HepG2 (cell line): Measurements from ENCODE around the gene PIGL. TPM values are rescaled to one million over a fixed set of nuclear protein-coding genes. Genes with fewer than 3 reads are reported as not detected.

Experiments
- ATAC-seq: fragments of 200-7000 bp; cut with Tn5 transposase; 3 replicates; pipeline ENCODE4 v1.9.1; 2020; ENCODE audit warnings: mild to moderate bottlenecking, moderate library complexity
- BruUV-seq: library from RNA; stranded (reverse); fragments of 400-500 nt; replicated peaks from 2 replicates; lab custom pipeline; 2021; lab: Mats Ljungman, UMichigan
- CTCF ChIA-PET: fragments of 300-600 bp; formaldehyde crosslinking; extraction: SDS; loops from one replicate; lab custom pipeline; 2021; ENCODE audit warnings: low total read pairs, inconsistent platforms, low intra/inter-chr PET ratio; lab: Yijun Ruan, JAX
- POLR2A ChIA-PET: fragments of 350-600 bp; sonication (Branson Sonifier 250); formaldehyde crosslinking; loops from one replicate; lab custom pipeline; 2020; ENCODE audit warnings: antibody characterized with exemption, inconsistent platforms; lab: Yijun Ruan, JAX
- DNase-seq: peaks from one replicate; pipeline ENCODE4 v3.0.0-alpha.2; 2015; ENCODE audit warnings: low spot score
- FAIRE-seq: peaks from 3 replicates; lab custom pipeline; 2011; peaks lifted over from hg19 to GRCh38; lab: Jason Lieb, UNC
- H2AFZ ChIP-seq: one replicate; pipeline ENCODE4 v1.6.1; 2011; ENCODE audit warnings: low read length, inconsistent platforms
- H3K27ac ChIP-seq: fragments of 300-600 bp; 3 replicates; pipeline ENCODE4 v1.8.0; 2011; ENCODE audit warnings: mixed run types, mild to moderate bottlenecking, mixed read lengths, low read length, inconsistent platforms; ENCODE audit not compliant: insufficient read depth; ENCODE audit errors: extremely low read length
- H3K27me3 ChIP-seq, 2 experiments: fragments of 200-600 bp in 1 of 2; 2 replicates in 1 of 2; 3 replicates in 1 of 2; pipeline versions ENCODE4 v1.6.0 to v1.8.0; 2011; ENCODE audit warnings: low read length in 2 of 2, mild to moderate bottlenecking in 2 of 2, moderate library complexity in 2 of 2, inconsistent platforms in 1 of 2; ENCODE audit not compliant: insufficient read depth in 2 of 2, control insufficient read depth in 1 of 2
- H3K36me3 ChIP-seq, 2 experiments: fragments of 200-600 bp in 1 of 2; replicated peaks in 1 of 2; 2 replicates in 1 of 2; 3 replicates in 1 of 2; pipeline versions ENCODE4 v1.5.1 to v1.8.0; 2011; ENCODE audit warnings: low read length in 2 of 2, inconsistent platforms in 1 of 2; ENCODE audit not compliant: insufficient read depth in 2 of 2, control insufficient read depth in 1 of 2
- H3K4me1 ChIP-seq: 2 replicates; pipeline ENCODE4 v1.5.1; 2012; ENCODE audit warnings: low read length, inconsistent platforms; ENCODE audit not compliant: insufficient read depth
- H3K4me2 ChIP-seq: 2 replicates; pipeline ENCODE4 v1.6.0; 2011; ENCODE audit warnings: low read depth, low read length, inconsistent platforms
- H3K4me3 ChIP-seq, 3 experiments: fragments of 200-600 bp in 1 of 3; sonication (generic), shearing (Covaris generic) in 1 of 3; replicated peaks in 1 of 3; 2 replicates each; pipeline ENCODE4 v1.5.1; 2011 to 2016; ENCODE audit warnings: low read length in 3 of 3, inconsistent platforms in 2 of 3, low read depth in 2 of 3, mild to moderate bottlenecking in 2 of 3, control low read depth in 1 of 3, mixed read lengths in 1 of 3; ENCODE audit not compliant: insufficient read depth in 1 of 3
- H3K79me2 ChIP-seq: one replicate; pipeline ENCODE4 v1.6.1; 2011; ENCODE audit warnings: low read length, inconsistent platforms; ENCODE audit not compliant: insufficient read depth
- H3K9ac ChIP-seq: 2 replicates; pipeline ENCODE4 v1.6.0; 2011; ENCODE audit warnings: mild to moderate bottlenecking, low read depth, low read length, inconsistent platforms; ENCODE audit not compliant: insufficient read depth
- H3K9me3 ChIP-seq: 2 replicates; pipeline ENCODE4 v1.5.1; 2012; ENCODE audit warnings: mild to moderate bottlenecking, low read length
- H4K20me1 ChIP-seq: 2 replicates; pipeline ENCODE4 v1.6.0; 2011; ENCODE audit warnings: inconsistent platforms, mild to moderate bottlenecking, low read length, moderate library complexity; ENCODE audit not compliant: insufficient read depth
- AHR ChIP-seq: IDR thresholded peaks from 2 replicates; pipeline ENCODE4 v1.6.1; 2018; ENCODE audit warnings: missing genetic modification reagents, missing compliant biosample characterization
- ARNT ChIP-seq: fragments of 450-650 bp; IDR thresholded peaks from 2 replicates; pipeline ENCODE4 v1.6.1; 2017
- ATF6 ChIP-seq: sonication (generic); formaldehyde crosslinking; conservative IDR thresholded peaks from 2 replicates; pipeline ENCODE4 v1.4.0; 2020; ENCODE audit warnings: missing genetic modification reagents
- BCLAF1 ChIP-seq: fragments of 450-650 bp; IDR thresholded peaks from 2 replicates; pipeline ENCODE4 v1.6.1; 2017; ENCODE audit warnings: mild to moderate bottlenecking
- ELF3 ChIP-seq: IDR thresholded peaks from 2 replicates; pipeline ENCODE4 v1.6.1; 2016; ENCODE audit warnings: missing genetic modification reagents, missing compliant biosample characterization
- FOXO1 ChIP-seq: sonication (generic); formaldehyde crosslinking; IDR thresholded peaks from 2 replicates; pipeline ENCODE4 v1.4.0; 2020; ENCODE audit warnings: missing genetic modification reagents
- SNAPC4 ChIP-seq: sonication (generic); formaldehyde crosslinking; IDR thresholded peaks from 2 replicates; pipeline ENCODE4 v1.4.0; 2020; ENCODE audit warnings: mild to moderate bottlenecking, missing genetic modification reagents
- SUZ12 ChIP-seq: fragments of 150-350 bp; IDR thresholded peaks from 2 replicates; pipeline ENCODE4 v1.6.1; 2014; ENCODE audit warnings: low read depth, low read length
- THAP9 ChIP-seq: sonication (generic); formaldehyde crosslinking; IDR thresholded peaks from 2 replicates; pipeline ENCODE4; 2020; ENCODE audit warnings: missing genetic modification reagents, mild to moderate bottlenecking, borderline replicate concordance
- ZNF552 ChIP-seq: sonication (generic); formaldehyde crosslinking; IDR thresholded peaks from 2 replicates; pipeline ENCODE4 v1.9.0; 2022; ENCODE audit warnings: missing genetic modification reagents, mild to moderate bottlenecking, borderline replicate concordance
- ZNF558 ChIP-seq: sonication (generic); formaldehyde crosslinking; IDR thresholded peaks from 2 replicates; pipeline ENCODE4 v1.9.0; 2022; ENCODE audit warnings: mild to moderate bottlenecking, missing genetic modification reagents, borderline replicate concordance
- ZNF670 ChIP-seq: sonication (generic); formaldehyde crosslinking; IDR thresholded peaks from 2 replicates; pipeline ENCODE4 v1.8.0; 2022; ENCODE audit warnings: mild to moderate bottlenecking, missing genetic modification reagents, borderline replicate concordance
- ZNF850 ChIP-seq: sonication (generic); formaldehyde crosslinking; conservative IDR thresholded peaks from 2 replicates; pipeline ENCODE4 v1.9.0; 2021; ENCODE audit warnings: mild to moderate bottlenecking, missing genetic modification reagents
- in situ Hi-C: cut with HindIII; loops from 2 replicates; pipeline ENCODE4 v1.10.0; 2017; ENCODE audit warnings: low pct_unique_long_range_greater_than_20kb; ENCODE audit not compliant: extremely low pct_ligation_motif_present
- intact Hi-C: fragments of 100-400 bp; cut with micrococcal nuclease; formaldehyde crosslinking; loops from one replicate; pipeline ENCODE4 v1.10.0; 2022; ENCODE audit not compliant: unreplicated experiment
- polyA plus RNA-seq, 8 experiments: library from polyadenylated mRNA; depleted of rRNA in 3 of 8; stranded (reverse) in 7 of 8; unstranded in 1 of 8; fragments of >200 nt; fragmentation: Illumina TruSeq in 4 of 8; extraction: Trizol in 4 of 8; gene quantifications; 2 replicates each; pipeline versions ENCODE4 v1.2.1 to v1.2.3, GENCODE V29; 2011 to 2016; ENCODE audit warnings: low read depth in 4 of 8, missing spikeins in 1 of 8, mixed read lengths in 1 of 8; ENCODE audit not compliant: insufficient read depth in 1 of 8
- total RNA-seq, 5 experiments: library from RNA; depleted of rRNA; stranded (reverse); fragments of >200 nt; fragmentation: Illumina TruSeq; extraction: Trizol; gene quantifications; 2 replicates each; pipeline ENCODE4 v1.2.3, GENCODE V29; 2016; ENCODE audit warnings: low read depth in 1 of 5

The PIGL gene
- total and polyA plus RNA-seq, 2 of the 13 experiments (the other 11 are each of a cell fraction or from before 2014, with no cell fraction given), result 28.5 to 63.8 TPM

- Histone ChIP-seq H3K9me3 (no peaks in the 10 kb centered on the region), H3K27ac (no peak overlapping the region), H3K4me3 (no peak overlapping the region), H3K36me3 (no peaks in the 10 kb centered on the region), H3K27me3 (no peaks in the 10 kb centered on the region), H3K4me1 (peaks cover 28% of the 10 kb centered on the region), H3K9ac (no peak overlapping the region), H3K4me2 (no peak overlapping the region), H3K79me2 (no peaks in the 10 kb centered on the region), H2AFZ (no peak overlapping the region), H4K20me1 (no peaks in the 10 kb centered on the region)
- ChIA-PET CTCF (no interaction called here), POLR2A (interaction anchor here (0.6 kb wide), 1 partner anchor 46 kb away, joined by 3 read pairs; no protein-coding TSS in a partner anchor)
- FAIRE-seq (no peak), ATAC-seq (no peak), DNase-seq (no peak)
- in situ Hi-C loops, result no loop called here
- BruUV-seq, result no TSS peak
- intact Hi-C loops, result no loop called here
- TF ChIP-seq ZNF850 (CRISPR knock-in tag) (no peak), SUZ12 (no peak), ZNF558 (CRISPR knock-in tag) (no peak), FOXO1 (CRISPR knock-in tag) (no peak), SNAPC4 (CRISPR knock-in tag) (no peak), ARNT (no peak), AHR (CRISPR knock-in tag) (no peak), ZNF552 (CRISPR knock-in tag) (no peak), BCLAF1 (no peak), ZNF670 (CRISPR knock-in tag) (no peak), ATF6 (CRISPR knock-in tag) (no peak), THAP9 (CRISPR knock-in tag) (no peak), ELF3 (no peak)
Observed at GRCh38 chr17:16358394-16358793, 141.4 kb downstream of the PIGL start.
